Astrocyte of the hippocampus (primary cell): Measurements from ENCODE around the gene SOX11.

Experiments
- DNase-seq: peaks from one replicate; pipeline ENCODE4 v3.0.0; 2011; ENCODE audit warnings: low read depth, low spot score

Gene SOX11

DNA sequence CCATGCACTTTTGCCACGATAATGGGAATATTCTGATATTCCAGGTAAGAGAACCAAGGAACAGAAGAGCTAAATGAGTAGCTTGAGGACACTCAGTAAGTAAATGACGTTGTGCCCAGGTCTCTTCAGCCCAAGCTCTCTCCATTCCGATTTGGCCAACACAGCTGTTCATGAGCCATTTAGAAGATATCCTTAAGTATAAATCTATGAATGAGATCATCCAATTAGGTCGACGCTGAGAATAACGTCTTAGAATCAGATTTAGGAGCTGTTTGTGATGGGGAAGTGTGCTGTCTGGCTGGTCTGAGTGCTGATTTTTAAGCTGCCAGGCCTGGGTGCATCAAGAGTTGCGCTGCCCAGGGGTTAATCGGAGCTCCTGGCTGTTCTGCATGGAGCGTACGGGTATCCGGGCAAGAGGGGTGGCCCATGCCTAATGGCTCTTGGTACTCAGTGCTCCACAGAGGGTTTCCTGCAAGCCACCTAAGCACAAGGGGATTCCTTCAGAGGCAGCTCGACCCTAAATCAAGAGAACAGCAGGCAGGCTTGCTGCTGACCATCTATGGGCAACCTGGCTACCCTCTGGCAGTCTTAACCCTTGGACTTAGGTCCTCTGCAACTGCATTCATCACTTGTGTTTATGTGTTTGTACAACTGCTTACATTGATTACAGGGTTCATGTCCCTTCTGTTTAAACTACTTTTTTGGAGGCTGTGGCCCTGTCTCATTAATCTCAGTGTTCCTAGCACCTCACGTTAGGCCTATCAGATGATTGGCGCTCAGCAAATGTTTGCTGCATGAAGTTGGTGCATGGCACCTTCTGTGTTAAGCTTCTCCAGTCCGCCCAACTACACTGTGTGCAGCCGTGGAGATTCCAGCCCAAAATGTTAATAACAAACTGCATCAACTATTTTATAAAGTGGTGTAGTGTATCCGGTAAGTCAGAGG, 31.9 kb downstream of the SOX11 start:
- DNase-seq = no peak

- no peak for DNase-seq
Measured at GRCh38 chr2:5725072-5725471, 32.9 kb downstream of the SOX11 start.

DNA sequence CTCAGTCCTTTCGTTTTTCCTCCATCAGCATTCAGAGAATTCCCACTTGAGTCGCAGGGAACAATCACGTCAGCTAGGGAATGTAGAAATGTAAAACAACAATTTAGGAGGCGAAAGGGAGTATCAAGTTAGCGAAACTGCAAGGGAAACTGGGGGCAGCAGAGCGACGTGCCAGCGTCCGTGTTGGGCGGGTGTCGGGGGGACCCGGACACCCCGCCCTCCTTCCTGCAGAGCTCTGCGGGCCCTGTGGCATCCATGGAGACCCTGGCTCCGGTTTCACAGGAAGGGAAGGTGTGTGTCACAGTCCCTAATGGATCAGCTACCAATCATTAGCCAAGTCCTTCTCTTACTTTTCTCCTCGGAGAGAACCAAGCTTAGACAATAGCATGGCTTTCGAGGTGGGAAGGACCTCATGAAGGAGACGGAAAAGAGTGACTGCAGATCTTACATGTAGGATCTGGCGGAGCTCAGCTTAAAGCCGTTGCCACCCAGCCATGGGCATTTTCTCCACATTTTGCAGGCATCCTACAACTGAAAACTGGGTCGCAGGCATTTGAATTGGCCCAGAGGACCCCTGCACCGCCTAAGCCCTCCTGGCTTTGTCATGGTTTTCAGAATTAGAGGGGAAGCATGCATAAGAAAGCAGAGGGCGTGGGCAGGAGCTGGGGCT, 33.7 kb downstream of the SOX11 start:
- DNase-seq = peak; percentile 82

DNA sequence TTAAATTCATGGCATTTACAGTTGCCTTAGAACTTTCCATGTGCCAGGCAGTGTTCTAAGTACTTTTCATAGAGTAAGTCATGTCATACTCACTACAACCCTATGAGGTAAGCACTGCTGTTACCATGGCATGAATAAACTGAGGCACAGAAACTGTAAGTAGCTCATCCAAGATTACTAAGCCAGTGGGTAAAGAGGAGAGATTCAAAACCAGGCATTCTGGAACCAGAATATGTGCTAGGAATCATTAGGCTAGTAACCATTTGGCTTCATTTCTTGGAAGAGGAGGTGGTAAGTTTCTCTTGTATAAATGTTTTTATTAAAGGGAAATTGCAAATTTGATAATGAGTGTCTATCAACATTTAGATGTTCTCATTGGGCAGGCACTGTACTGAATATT, 35.1 kb downstream of the SOX11 start:
- no peak for DNase-seq

DNA sequence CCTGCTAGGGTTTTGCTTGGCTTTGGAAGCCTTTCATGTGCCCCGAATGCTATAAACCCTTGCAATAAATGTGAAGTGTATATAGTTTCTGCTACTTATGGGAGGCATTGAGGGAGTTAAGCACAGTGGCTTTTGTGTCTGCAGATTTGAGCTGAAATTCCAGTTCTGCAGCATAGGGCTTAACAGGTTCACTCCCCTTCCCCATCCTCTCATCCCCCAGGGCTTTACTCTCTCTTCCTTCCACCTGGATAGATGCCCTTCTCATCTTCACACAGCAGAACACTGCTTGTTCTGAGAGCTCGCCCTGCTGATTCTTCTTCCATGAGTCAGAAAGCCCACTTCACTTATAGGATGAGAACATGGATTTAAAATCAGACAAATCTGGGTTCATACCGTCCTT, 37.2 kb downstream of the SOX11 start:
- peak; percentile 27 for DNase-seq

DNA sequence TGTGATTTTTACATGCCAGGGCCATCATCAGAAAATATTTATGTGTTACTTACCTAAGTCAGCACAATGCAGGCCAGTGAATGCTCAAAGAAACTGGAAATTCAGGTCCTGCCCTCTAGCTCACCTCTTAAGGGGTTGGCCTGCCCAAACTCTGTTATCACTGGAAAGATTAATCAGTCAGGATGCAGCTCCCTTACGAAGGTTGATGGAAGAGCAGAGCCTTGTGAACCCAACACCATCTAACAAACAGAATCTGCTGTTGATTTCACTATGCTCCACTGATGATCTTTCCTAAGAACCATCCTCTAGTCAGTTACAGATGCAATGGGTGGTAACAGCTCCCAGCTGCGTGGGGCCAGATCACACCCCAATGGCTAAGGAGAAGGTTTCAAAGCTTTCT, 38.2 kb downstream of the SOX11 start:
- no peak for DNase-seq

GRCh38 chr2:5734859-5735520, 42.8 kb downstream of the SOX11 start:
- no peak for DNase-seq

DNA sequence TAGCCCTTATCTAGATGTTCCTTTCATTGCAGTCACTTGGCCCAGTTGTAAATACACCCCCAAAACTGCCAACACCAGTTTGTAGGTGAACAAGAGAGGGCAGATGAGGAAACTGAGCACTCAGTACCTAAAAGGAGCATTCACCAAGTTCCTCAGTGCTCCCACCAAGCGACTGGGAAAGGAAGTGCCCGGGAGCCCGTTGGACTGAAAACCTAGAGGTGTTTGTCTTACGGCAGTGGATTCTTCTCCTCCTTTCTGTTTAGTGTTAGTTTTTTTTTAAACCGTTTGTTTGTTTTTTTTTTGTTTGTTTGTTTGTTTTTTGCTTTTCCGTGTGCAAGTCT, 43.3 kb downstream of the SOX11 start:
- no peak for DNase-seq

DNA sequence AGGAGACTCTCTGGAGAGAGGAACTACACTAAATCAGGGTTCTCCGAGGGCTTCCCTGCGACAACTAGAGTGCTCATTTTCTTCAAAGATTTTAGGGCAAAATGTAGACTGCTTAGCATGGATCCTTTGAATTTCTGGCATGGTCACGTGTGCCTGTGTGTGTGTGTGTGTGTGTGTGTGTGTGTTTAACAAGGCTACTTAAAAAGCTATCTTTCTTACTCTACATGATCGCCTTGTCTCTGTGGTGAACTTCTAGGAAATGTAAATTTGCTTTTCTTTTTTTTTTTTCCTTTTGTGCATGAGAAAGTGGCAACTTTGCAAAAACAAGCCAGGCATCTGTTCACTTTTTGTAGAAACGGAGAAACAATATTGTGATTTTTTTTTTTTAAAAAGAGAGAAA, 43.9 kb downstream of the SOX11 start:
- no peak for DNase-seq

- no peak for DNase-seq
Measured at GRCh38 chr2:5736886-5737285, 44.7 kb downstream of the SOX11 start.

- DNase-seq = peak; percentile 36
Measured at GRCh38 chr2:5740053-5740452, 47.9 kb downstream of the SOX11 start.

- DNase-seq = peak; percentile 57
Measured at GRCh38 chr2:5740817-5741216, 48.6 kb downstream of the SOX11 start.

- DNase-seq = no peak
Measured at GRCh38 chr2:5741242-5741641, 49.1 kb downstream of the SOX11 start.

- no peak for DNase-seq
Measured at GRCh38 chr2:5742126-5742525, 49.9 kb downstream of the SOX11 start.

DNA sequence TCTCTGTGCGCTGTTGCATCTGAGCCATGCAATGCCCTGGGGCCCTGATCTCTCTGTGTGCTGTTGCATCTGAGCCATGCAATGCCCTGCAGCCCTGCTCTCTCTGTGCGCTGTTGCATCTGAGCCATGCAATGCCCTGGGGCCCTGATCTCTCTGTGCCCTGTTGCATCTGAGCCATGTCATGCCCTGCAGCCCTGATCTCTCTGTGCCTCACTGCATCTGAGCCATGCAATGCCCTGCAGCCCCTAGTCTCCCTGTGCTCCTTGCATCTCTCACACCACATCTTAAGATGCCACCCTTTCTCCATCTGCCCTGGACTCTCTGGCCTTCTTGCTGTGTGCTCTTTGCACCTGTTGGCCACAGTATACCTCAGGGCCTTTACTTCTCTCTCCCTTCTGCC, 56.2 kb downstream of the SOX11 start:
- no peak for DNase-seq

- DNase-seq = peak; percentile 33
Measured at GRCh38 chr2:5748946-5749345, 56.8 kb downstream of the SOX11 start.

DNA sequence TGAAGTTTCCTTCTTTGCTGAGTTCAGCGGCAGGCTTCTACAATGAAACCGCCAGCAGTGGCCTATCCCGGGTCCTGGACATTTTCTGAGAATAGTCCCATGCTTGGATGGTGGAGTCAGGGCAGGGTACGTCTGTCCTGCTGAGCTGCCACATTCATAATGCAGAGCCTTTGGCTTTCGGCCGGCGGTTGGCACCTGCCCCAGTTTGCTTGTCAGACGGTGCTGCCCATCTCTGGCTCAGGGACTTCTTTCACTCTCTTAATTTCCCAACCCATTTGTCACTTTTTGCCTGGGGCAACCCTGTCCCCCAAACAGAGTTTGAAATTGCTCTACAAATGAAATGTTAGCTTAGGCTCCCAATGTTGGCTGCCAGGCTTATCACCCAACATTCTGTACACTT, 57.2 kb downstream of the SOX11 start:
- peak; percentile 35 for DNase-seq
